ENCODE measurements around the gene RAD51B.

- TF ChIP-seq CTCF (IDR thresholded peaks at IDR 0.05; ENCODE audit: low read length) (no peak), EZH2 (optimal IDR thresholded peaks at IDR 0.05; ENCODE audit: low read depth, low read length) (no peak), EZH2phosphoT487 (IDR thresholded peaks at IDR 0.05; ENCODE audit: low read length) (no peak)
Measured at GRCh38 chr14:67863223-67863622, 43.6 kb downstream of the RAD51B start.
